Right atrium auricular region (tissue), 2 donors: ENCODE results near the gene PPFIA1. TPM values are rescaled to one million over a fixed set of nuclear protein-coding genes. Genes with fewer than 3 reads are reported as not detected.
A peak's percentile ranks its signal among the peaks of the same experiment; 100 is the strongest.
"Not testable (repeated sequence)": the region's sequence is repeated elsewhere in the genome, so short reads cannot be mapped to it uniquely, and the experiment has no call there.

ENCODE experiments used
- DNase-seq: peaks from one replicate; pipeline ENCODE4 v3.0.0-alpha.2; 2019; ENCODE audit warnings: low spot score
- H3K27ac ChIP-seq, 2 donors: fragments of 200-600 bp; sonication (generic); 1 replicate in 1 of 2; 2 replicates in 1 of 2; pipeline ENCODE4 v1.5.1; 2016 to 2019
- H3K27me3 ChIP-seq, 2 donors: fragments of 200-600 bp; sonication (generic); one replicate each; pipeline versions ENCODE4 v1.5.1 to v1.6.0; 2017 to 2019
- H3K36me3 ChIP-seq: fragments of 200-600 bp; sonication (generic); one replicate; pipeline ENCODE4 v1.5.1; 2016
- H3K4me1 ChIP-seq, 2 donors: fragments of 200-600 bp; sonication (generic); one replicate each; pipeline versions ENCODE4 v1.5.1 to v1.6.0; 2017 to 2019
- H3K4me3 ChIP-seq, 2 donors: fragments of 200-600 bp; sonication (generic); 1 replicate in 1 of 2; 2 replicates in 1 of 2; pipeline ENCODE4 v1.5.1; 2017 to 2019; ENCODE audit warnings: mild to moderate bottlenecking in 1 of 2, moderate library complexity in 1 of 2
- H3K9me3 ChIP-seq, 2 donors: fragments of 200-600 bp; sonication (generic); one replicate each; pipeline ENCODE4 v1.5.1; 2019
- total RNA-seq, 2 donors: library from RNA; depleted of rRNA; stranded (reverse); fragments of >200 nt; gene quantifications; one replicate each; pipeline ENCODE4 v1.1.0, GENCODE V29; 2016
- TF ChIP-seq, protein P1 (sequence below), 2 donors: fragments of 200-600 bp; sonication (generic); IDR thresholded peaks; one replicate each; pipeline ENCODE4 v1.5.1; 2019; ENCODE audit warnings: antibody characterized with exemption in 2 of 2

PPFIA1 gene
- total RNA-seq, 2 donors from 2014 or later, result 28.7 to 45.9 TPM

DNA sequence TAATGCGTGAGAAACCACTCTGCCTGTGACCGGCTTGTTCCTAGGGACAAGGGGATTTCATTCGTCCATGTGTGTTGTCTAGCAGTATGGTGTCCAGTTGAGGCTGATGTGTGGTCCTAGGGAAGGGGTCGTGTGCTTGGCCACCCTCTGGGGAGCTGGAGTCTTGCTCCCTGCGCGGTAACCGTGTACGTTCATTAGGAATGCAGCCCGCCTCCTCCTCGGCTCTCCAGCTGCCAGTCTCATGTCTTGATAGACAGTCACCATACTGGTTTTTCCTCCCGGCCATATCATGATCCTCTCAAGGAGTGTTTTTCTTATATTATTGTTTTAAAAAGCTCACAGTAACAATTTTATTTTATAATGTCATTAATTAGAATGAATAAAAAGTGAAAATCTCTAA, 133.8 kb downstream of the PPFIA1 start:
- H3K9me3 ChIP-seq, result no peaks in the 10 kb centered on the region
- H3K27ac ChIP-seq, result no peak overlapping the region
- H3K36me3 ChIP-seq, result peaks cover 42% of the 10 kb centered on the region
- TF ChIP-seq, protein P1, sequence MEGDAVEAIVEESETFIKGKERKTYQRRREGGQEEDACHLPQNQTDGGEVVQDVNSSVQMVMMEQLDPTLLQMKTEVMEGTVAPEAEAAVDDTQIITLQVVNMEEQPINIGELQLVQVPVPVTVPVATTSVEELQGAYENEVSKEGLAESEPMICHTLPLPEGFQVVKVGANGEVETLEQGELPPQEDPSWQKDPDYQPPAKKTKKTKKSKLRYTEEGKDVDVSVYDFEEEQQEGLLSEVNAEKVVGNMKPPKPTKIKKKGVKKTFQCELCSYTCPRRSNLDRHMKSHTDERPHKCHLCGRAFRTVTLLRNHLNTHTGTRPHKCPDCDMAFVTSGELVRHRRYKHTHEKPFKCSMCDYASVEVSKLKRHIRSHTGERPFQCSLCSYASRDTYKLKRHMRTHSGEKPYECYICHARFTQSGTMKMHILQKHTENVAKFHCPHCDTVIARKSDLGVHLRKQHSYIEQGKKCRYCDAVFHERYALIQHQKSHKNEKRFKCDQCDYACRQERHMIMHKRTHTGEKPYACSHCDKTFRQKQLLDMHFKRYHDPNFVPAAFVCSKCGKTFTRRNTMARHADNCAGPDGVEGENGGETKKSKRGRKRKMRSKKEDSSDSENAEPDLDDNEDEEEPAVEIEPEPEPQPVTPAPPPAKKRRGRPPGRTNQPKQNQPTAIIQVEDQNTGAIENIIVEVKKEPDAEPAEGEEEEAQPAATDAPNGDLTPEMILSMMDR (IDR thresholded peaks at IDR 0.05), result no peak
- H3K4me1 ChIP-seq, result peaks cover 0 to 16% of the 10 kb centered on the region in 2 donors
- DNase-seq, result no peak
- no peak overlapping the region for H3K4me3 ChIP-seq
- no peaks in the 10 kb centered on the region for H3K27me3 ChIP-seq

DNA sequence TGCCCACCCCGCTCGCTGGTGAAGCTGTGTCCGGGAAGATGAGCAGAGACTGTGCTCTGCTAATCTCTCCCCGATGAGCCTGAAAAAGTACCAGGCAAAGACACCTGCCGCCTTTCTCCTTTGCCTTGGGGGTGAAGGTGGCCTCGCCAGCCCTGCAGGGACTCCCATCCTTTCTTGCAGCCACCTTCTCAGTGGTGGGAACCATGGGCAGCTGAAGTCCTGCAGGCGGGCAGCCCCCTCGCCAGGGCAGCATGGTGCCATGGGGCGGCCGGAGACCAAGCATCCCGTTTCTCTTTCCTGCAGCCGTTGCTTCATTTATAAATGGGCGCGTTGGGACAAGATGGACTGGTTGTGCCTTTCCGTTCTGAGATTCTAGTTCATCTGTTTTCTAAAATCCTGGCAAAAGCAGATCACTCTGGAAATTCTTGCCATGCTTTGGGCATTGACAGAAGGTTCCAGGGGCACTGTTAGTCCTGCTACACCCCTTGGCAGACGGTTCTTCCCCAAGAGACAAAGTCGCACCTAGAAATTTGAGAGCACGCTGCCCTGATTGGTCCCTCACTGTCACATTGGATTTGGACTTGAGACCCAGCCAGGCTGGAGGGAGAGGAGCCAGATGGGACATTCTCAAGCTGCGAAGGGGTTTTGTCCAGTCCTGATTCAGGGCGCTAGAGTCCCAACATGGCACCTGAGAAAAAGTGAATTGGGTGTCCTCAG, 135.3 kb downstream of the PPFIA1 start:
- H3K27ac ChIP-seq, result no peak overlapping the region
- H3K36me3 ChIP-seq, result peaks cover 58% of the 10 kb centered on the region
- H3K4me3 ChIP-seq, result no peak overlapping the region
- no peak for DNase-seq
- TF ChIP-seq, protein P1 (IDR thresholded peaks at IDR 0.05), result no peak
- H3K27me3 ChIP-seq, result no peaks in the 10 kb centered on the region
- peaks cover 0 to under 1% of the 10 kb centered on the region in 2 donors for H3K4me1 ChIP-seq
- no peaks in the 10 kb centered on the region for H3K9me3 ChIP-seq

DNA sequence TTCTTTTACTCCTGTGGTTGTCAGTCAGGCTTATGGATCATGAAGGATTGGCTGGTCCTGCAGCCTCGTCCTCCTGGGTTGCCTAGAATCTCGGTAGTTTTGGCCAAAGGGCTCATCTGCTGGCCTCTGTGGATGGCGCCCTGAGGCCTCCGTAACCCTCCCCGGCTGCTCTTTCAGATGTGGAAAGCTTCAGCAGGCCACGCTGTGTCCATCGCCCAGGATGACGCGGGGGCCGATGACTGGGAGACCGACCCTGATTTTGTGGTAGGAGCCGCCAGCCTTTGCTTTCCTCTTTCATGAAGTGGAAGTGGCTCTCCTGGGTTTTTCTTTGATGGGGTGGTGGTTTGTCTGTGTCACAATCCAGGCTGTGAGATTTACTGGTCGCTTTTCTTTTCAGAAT, 136.6 kb downstream of the PPFIA1 start:
- Histone ChIP-seq H3K27me3 (no peaks in the 10 kb centered on the region), H3K4me3 (no peak overlapping the region), H3K27ac (no peak overlapping the region), H3K9me3 (no peaks in the 10 kb centered on the region), H3K4me1 (no peaks in the 10 kb centered on the region), H3K36me3 (peaks cover 71% of the 10 kb centered on the region)
- no peak for DNase-seq
- TF ChIP-seq, protein P1 (IDR thresholded peaks at IDR 0.05), result no peak

DNA sequence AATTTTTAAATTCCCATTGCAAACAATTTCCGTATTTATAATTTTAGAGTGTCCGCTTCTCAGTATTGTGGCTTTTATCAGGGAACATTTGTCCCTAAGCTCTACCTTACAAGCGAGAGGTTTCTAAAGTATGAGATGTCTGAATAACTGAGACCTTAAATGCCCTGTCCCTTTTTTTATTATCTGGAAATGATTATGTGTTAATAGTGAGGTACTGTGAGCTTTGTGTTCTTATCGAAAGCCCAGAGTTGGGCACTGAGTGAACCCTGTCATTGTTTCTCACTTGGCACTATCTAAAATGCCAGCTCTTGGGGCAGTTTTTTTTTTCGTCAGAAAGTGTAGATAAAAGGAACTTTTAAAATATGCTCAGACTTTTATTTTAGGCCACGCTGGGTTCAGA, 137.3 kb downstream of the PPFIA1 start:
- Histone ChIP-seq H3K27me3 (no peaks in the 10 kb centered on the region), H3K4me3 (no peak overlapping the region), H3K4me1 (no peaks in the 10 kb centered on the region), H3K27ac (no peak overlapping the region), H3K9me3 (no peaks in the 10 kb centered on the region), H3K36me3 (peaks cover 78% of the 10 kb centered on the region)
- TF ChIP-seq, protein P1 (IDR thresholded peaks at IDR 0.05), result no peak
- no peak for DNase-seq

DNA sequence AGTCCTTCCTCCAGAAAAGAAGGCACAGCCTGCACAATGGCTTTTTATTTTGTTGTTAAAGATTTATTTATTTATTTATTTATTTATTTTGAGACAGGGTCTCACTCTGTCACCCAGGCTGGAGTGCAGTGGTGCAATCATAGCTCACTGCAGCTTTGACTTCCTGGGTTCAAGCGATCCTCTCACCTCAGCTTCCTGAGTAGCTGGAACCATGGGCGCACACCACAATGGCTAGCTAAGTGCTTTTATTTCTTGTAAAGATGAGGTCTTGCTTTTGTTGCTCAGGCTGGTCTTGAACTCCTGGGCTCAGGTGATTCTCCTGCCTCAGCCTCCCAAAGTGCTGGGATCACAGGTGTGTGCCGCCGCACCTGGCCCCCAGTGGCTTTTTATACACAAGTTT, 137.8 kb downstream of the PPFIA1 start:
- H3K27me3 ChIP-seq, H3K9me3 ChIP-seq, H3K27ac ChIP-seq, H3K4me3 ChIP-seq, DNase-seq, H3K4me1 ChIP-seq: not testable (repeated sequence)
- H3K36me3 ChIP-seq, result peaks cover 83% of the 10 kb centered on the region

DNA sequence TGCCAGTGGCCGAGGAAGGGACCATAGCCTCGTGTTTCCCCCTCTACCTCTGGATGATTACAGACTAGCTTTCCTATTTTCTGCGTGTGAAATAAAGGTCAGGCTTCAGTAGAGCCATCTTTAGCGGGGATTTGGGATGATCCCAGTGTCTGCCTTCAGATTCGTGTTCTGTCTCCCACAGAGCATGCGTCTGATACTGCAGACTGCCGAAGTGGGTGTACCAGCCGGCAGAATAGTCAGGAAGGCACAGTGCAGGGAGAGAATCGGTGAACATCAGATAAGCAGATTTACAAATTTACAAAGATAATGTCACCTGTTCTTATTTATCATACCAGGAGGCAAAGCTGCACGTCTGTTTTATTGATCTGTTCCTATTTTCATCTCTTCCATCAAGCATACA, 138.9 kb downstream of the PPFIA1 start:
- Histone ChIP-seq H3K4me3 (no peak overlapping the region), H3K9me3 (no peaks in the 10 kb centered on the region), H3K27me3 (no peaks in the 10 kb centered on the region), H3K4me1 (no peaks in the 10 kb centered on the region), H3K36me3 (peaks cover 94% of the 10 kb centered on the region), H3K27ac (peak overlapping the region in 1 of 2 donors; percentile 26)
- no peak for DNase-seq
- TF ChIP-seq, protein P1 (IDR thresholded peaks at IDR 0.05), result no peak
